Jurkat, Clone E6-1 (cell line): Measurements from ENCODE around the gene GOLGA8B. TPM values are rescaled to one million over a fixed set of nuclear protein-coding genes. Genes with fewer than 3 reads are reported as not detected.
A peak's percentile ranks its signal among the peaks of the same experiment; 100 is the strongest.
"Not testable (repeated sequence)": the region's sequence is repeated elsewhere in the genome, so short reads cannot be mapped to it uniquely, and the experiment has no call there.

ENCODE experiments used
- DNase-seq: peaks from one replicate; pipeline ENCODE4 v3.0.0-alpha.2; 2011; ENCODE audit warnings: low read depth, low spot score
- H3K4me3 ChIP-seq: 2 replicates; pipeline ENCODE4 v1.5.1; 2011; ENCODE audit warnings: mild to moderate bottlenecking, low read length, control low read depth, moderate library complexity
- polyA plus RNA-seq: library from polyadenylated mRNA; unstranded; fragments of >200 nt; gene quantifications from one replicate; pipeline ENCODE4 v1.2.1, GENCODE V29; 2012; ENCODE audit warnings: missing spikeins; ENCODE audit not compliant: insufficient read length, insufficient read depth

Gene GOLGA8B
- 56.7 TPM for polyA plus RNA-seq

DNA sequence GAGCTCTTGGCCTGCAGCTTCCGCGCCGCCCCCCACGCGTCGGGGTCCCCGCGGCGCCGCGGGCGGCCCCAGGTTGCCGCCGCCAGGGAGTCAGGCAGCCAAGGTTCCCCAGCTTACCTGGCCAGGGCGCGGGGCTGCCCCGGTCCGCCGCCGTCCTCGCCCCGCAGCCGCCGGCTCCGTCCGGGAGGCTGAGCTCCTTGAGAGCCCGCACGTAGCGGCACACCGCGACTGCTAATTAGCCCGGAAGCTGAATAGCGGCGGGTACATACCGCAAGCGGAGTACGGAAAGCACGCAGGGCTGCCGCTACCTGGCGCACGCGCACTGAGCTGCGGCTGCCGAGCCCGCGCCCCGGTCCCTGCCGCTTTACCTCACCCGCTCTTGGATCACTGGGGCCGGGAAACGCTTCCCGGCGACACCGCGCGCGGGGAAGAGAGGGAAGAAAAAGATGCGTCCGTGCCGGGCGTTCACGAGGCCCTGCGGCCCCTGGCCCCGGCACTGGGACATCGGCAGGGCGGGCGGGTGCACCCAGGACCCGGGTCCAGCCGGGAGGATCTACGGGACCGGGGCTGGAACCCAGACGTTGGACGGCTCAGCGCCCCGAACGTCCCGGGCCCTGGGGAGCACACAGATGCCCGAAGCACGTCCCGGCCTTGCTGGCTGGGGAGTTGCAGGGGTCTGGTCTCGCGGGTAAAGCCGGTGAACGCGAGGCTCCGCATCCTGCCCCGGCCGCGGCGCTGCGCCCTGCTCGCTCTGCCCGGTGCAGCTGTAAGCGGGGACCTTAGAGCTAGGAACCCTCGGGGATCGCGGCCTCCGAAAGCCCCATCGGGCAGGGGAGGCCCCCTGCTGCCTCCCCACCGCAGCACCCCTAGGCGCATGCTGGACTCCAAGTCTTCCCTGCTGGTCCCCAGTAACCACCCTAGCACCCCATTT lies at the start of gene GOLGA8B:
TSS of gene GOLGA8B (minus strand) at position 253 of the 931 bp plus-strand sequence. CDS start 47,739 bp downstream, outside the sequence.
- peak within 1 kb of the TSS; percentile 67 for H3K4me3 ChIP-seq
- DNase-seq: peak; percentile 74

DNA sequence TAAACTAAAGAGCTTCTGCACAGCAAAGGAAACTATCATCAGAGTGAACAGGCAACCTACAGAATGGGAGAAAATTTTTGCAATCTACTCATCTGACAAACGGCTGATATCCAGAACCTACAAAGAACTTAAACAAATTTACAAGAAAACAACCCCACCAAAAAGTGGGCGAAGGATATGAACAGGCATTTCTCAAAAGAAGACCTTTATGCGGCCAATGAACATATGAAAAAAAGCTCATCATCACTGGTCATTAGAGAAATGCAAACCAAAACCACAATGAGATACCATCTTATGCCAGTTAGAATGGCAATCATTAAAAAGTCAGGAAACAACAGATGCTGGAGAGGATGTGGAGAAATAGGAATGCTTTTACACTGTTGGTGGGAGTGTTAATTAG lies 49.7 kb upstream of the GOLGA8B start:
- not testable (repeated sequence) for DNase-seq, H3K4me3 ChIP-seq

GRCh38 chr15:34628577-34629152 lies 45.2 kb upstream of the GOLGA8B start:
- no peak for DNase-seq
- no peak overlapping the region for H3K4me3 ChIP-seq

GRCh38 chr15:34625007-34625406 lies 41.6 kb upstream of the GOLGA8B start:
- no peak for DNase-seq
- H3K4me3 ChIP-seq: no peak overlapping the region

DNA sequence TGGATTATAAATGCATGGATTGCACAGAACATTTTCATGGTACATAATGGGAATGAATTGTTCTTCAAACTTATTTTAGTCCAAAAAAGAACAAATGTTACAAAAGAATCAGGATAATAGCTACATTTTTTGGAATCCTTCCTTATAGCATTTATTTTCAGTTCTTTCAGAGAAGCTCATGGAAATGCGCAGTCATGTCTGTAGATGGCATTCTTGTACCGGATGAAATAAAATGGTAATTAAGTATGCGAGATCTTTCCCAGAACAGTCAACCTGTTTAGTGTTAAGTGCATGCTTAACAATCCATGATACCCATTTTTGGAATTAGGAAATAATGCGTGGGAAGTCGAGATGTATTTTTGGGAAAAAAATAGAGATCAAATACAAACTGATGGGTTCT lies 38.2 kb upstream of the GOLGA8B start:
- no peak overlapping the region for H3K4me3 ChIP-seq

DNA sequence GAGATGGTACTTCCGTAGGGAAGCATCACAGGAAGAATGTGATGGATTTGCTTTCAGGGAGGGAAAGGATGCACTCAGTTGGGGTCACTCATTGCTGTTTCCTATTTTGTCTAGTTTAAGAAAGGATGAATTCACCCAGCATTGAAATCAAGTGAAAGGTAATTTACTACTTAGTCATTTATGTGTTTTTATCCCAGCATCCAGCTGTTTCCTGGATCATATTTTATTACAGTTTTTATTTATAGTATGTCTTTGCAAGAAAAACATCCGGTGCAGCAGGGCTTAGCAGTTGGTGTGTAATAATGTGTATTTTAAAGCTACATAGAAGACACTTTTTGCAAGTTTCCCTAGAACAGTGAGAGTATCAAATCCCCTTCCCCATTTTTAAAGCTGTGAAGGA lies 37.4 kb upstream of the GOLGA8B start:
- no peak for DNase-seq
- no peak overlapping the region for H3K4me3 ChIP-seq

More for the DNA sequence above, 38.2 kb upstream of the GOLGA8B start:
- DNase-seq: no peak

- no peak for DNase-seq
- no peak overlapping the region for H3K4me3 ChIP-seq
Observed at GRCh38 chr15:34620142-34620541, 36.7 kb upstream of the GOLGA8B start.

- DNase-seq: no peak
- no peak overlapping the region for H3K4me3 ChIP-seq
Observed at GRCh38 chr15:34619151-34619550, 35.7 kb upstream of the GOLGA8B start.

GRCh38 chr15:34618073-34618472 lies 34.6 kb upstream of the GOLGA8B start:
- H3K4me3 ChIP-seq: no peak overlapping the region
- no peak for DNase-seq

DNA sequence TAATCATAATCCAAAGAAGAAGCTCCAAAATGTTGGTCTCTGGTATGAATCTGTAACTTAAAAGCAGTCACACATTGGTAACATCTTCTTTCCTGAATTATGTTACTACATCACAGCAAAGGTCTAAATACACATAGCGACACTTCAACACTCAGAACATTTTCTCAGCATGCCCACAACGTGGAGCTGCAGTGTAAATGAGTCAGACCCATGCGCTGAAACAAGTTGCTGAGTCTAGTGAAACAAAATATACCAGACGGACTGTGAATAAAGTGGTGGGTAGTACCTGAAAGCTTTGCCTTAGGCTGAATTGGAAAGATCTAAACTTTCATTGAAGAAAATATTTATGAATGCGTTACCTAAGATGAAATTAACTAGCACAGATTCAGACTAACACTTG lies 33.2 kb upstream of the GOLGA8B start:
- DNase-seq: no peak
- no peak overlapping the region for H3K4me3 ChIP-seq

DNA sequence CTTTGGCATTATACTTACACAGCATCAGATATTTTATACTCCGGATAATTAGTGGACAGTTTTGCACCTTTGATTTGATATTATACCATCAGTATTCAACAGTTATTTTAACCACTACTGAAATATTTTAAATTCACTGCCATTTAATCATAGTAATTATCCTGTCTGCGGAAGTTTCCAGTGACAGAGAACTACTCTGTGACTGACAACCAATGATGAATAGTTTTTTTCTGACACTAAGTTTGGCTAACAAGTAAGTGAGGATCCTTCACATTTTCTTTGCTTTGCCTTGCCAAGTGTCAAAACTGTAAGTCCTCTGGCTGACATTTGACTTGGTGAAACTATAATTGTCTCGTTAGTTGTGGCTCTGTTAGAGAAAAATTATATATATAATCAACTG lies 30.5 kb upstream of the GOLGA8B start:
- no peak overlapping the region for H3K4me3 ChIP-seq
- no peak for DNase-seq

DNA sequence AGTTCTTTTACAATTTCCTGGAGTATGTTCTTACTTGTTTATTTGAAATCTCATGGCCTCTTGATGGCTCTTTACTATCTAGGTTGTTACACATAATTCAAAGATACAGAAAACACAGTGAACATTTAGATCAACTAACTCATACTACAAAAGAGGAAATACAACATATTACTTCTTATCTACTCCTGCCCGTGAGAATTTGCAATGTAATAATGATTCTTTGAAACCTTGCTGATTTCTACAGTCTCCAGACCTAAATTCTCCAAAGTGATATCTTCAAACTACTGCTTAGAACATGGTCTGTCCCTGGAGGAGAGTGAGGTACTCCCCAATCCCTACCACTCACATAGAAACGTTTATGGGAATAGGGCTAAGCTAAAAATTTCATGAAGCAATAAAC lies 29.9 kb upstream of the GOLGA8B start:
- DNase-seq: no peak
- H3K4me3 ChIP-seq: no peak overlapping the region

- DNase-seq: peak; percentile 29
- H3K4me3 ChIP-seq: no peak overlapping the region
Observed at GRCh38 chr15:34610354-34610753, 26.9 kb upstream of the GOLGA8B start.

GRCh38 chr15:34609102-34610057 lies 25.9 kb upstream of the GOLGA8B start:
- no peak overlapping the region for H3K4me3 ChIP-seq
- DNase-seq: no peak

- no peak overlapping the region for H3K4me3 ChIP-seq
- no peak for DNase-seq
Observed at GRCh38 chr15:34608517-34608916, 25.1 kb upstream of the GOLGA8B start.

- H3K4me3 ChIP-seq: no peak overlapping the region
- no peak for DNase-seq
Observed at GRCh38 chr15:34607832-34608231, 24.4 kb upstream of the GOLGA8B start.

GRCh38 chr15:34606545-34606944 lies 23.1 kb upstream of the GOLGA8B start:
- H3K4me3 ChIP-seq: no peak overlapping the region
- no peak for DNase-seq

GRCh38 chr15:34606131-34606530 lies 22.7 kb upstream of the GOLGA8B start:
- no peak for DNase-seq
- H3K4me3 ChIP-seq: no peak overlapping the region

DNA sequence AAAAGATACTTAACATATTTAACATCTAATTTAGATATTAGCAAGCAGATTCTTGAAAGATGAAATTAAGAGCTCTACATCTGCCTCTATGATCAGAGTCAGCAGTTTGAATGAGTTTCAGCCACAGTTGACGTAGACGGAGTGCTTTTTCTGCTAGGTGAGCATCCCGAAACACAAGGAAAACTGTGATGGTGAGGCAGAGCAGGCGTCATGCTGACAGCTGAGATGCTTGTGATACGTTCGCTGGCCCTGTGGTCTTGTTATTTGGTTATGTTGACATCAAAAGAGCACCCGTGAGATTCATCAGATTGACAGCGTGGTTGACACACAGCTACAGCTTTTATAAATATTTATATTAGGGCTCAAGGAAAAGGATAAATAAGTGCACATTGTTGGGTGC lies 19.6 kb upstream of the GOLGA8B start:
- H3K4me3 ChIP-seq: no peak overlapping the region
- DNase-seq: no peak
